ENCODE results near the gene DDX18. TPM values are rescaled to one million over a fixed set of nuclear protein-coding genes. Genes with fewer than 3 reads are reported as not detected.

DDX18 gene
- total and polyA plus RNA-seq, 2 donors (not counting 1 experiment from before 2014, with no cell fraction given): 37.2 to 44.9 TPM

DNA sequence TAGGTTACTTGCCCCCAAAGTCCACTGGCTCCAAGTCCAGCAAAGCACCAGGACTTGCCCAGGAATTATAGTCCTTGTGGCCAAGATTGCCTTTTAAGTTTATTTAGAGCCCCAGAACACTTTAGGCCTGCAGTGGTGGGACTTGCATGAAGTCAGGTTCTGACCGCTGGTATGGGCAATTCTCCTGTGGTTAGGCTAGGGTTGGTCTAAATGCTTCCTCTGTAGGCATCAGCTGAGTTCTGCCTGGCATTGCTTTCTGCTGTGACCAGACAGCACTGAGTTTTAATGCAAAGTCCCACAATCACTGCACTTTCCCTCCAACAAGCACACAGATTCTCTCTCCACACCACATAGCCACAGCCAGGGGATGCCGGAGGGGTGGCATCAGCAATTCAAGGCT lies 64.5 kb downstream of the DDX18 start:
- Histone ChIP-seq H3K36me3 (ENCODE audit: control insufficient read depth, insufficient read depth, low read length) (no peaks in the 10 kb centered on the region), H3K4me1 (ENCODE audit: control insufficient read depth, extremely low read depth, insufficient read depth, low read length) (no peaks in the 10 kb centered on the region), H2AFZ (ENCODE audit: low read length) (no peak overlapping the region), H3K4me3 (replicated peaks in 1 of 4; ENCODE audit: control extremely low read depth in 1 of 4, insufficient read depth in 1 of 4, low read depth in 3 of 4, low read length in 4 of 4) (no peak overlapping the region), H3K79me2 (ENCODE audit: control insufficient read depth, insufficient read depth, low read length) (no peaks in the 10 kb centered on the region), H3K9me3 (ENCODE audit: control insufficient read depth, insufficient read depth, low read depth, low read length) (no peaks in the 10 kb centered on the region), H3K4me2 (ENCODE audit: extremely low read depth, insufficient read depth, low read length) (no peak overlapping the region), H3K27ac (ENCODE audit: insufficient read depth, low read length) (no peak overlapping the region), H3K9ac (ENCODE audit: insufficient read depth, low read length) (no peak overlapping the region), H3K27me3 (ENCODE audit: control insufficient read depth, insufficient read depth, low read length) (no peaks in the 10 kb centered on the region), H4K20me1 (ENCODE audit: control insufficient read depth, extremely low read depth, insufficient read depth, low read length) (no peaks in the 10 kb centered on the region)
- no peak for DNase-seq (ENCODE audit: low read depth in 2 of 2)
- TF ChIP-seq, protein P1, sequence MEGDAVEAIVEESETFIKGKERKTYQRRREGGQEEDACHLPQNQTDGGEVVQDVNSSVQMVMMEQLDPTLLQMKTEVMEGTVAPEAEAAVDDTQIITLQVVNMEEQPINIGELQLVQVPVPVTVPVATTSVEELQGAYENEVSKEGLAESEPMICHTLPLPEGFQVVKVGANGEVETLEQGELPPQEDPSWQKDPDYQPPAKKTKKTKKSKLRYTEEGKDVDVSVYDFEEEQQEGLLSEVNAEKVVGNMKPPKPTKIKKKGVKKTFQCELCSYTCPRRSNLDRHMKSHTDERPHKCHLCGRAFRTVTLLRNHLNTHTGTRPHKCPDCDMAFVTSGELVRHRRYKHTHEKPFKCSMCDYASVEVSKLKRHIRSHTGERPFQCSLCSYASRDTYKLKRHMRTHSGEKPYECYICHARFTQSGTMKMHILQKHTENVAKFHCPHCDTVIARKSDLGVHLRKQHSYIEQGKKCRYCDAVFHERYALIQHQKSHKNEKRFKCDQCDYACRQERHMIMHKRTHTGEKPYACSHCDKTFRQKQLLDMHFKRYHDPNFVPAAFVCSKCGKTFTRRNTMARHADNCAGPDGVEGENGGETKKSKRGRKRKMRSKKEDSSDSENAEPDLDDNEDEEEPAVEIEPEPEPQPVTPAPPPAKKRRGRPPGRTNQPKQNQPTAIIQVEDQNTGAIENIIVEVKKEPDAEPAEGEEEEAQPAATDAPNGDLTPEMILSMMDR (conservative IDR thresholded peaks at IDR 0.05 in 1 of 2, IDR thresholded peaks at IDR 0.05 in 1 of 2; ENCODE audit: low read depth in 1 of 2, low read length in 2 of 2): no peak
- no peak for TF ChIP-seq EZH2 (IDR thresholded peaks at IDR 0.05; ENCODE audit: low read length, missing control alignments)

Other genes starting within 250 kb of the DDX18 start
- gene CCDC93, start 199.4 kb downstream of the DDX18 start, total RNA-seq: 24.4 and 32.0 TPM in 2 replicates
- gene CCDC93, start 199.4 kb downstream of the DDX18 start, polyA plus RNA-seq: 13.2 and 15.1 TPM in 2 replicates

All from fibroblast of lung (primary cell).